H9 (cell line): ENCODE measurements around the gene TSPAN2. TPM values are rescaled to one million over a fixed set of nuclear protein-coding genes. Genes with fewer than 3 reads are reported as not detected.

Source experiments
- DNase-seq: peaks from one replicate; pipeline ENCODE4 v3.0.0-alpha.2; 2017
- H2AFZ ChIP-seq: one replicate; pipeline ENCODE4 v1.6.1; 2013; ENCODE audit warnings: mild to moderate bottlenecking, low read length, control low read depth, moderate library complexity
- H2AK5ac ChIP-seq: 2 replicates; pipeline ENCODE4 v1.6.1; 2013; ENCODE audit warnings: low read length, control low read depth, mixed read lengths; ENCODE audit not compliant: insufficient read length
- H2BK120ac ChIP-seq: one replicate; pipeline ENCODE4 v1.6.1; 2013; ENCODE audit warnings: low read depth, mild to moderate bottlenecking, low read length, control low read depth, inconsistent platforms; ENCODE audit not compliant: poor library complexity, severe bottlenecking
- H2BK12ac ChIP-seq: 2 replicates; pipeline ENCODE4 v1.6.1; 2013; ENCODE audit warnings: low read length, control low read depth, mixed read lengths, low read depth; ENCODE audit not compliant: insufficient read length
- H2BK15ac ChIP-seq: 2 replicates; pipeline ENCODE4 v1.6.1; 2013; ENCODE audit warnings: low read depth, low read length, control low read depth
- H2BK20ac ChIP-seq: one replicate; pipeline ENCODE4 v1.6.1; 2013; ENCODE audit warnings: low read depth, mild to moderate bottlenecking, low read length, control low read depth, inconsistent platforms; ENCODE audit not compliant: poor library complexity, severe bottlenecking
- H2BK5ac ChIP-seq: 2 replicates; pipeline ENCODE4 v1.6.1; 2013; ENCODE audit warnings: low read length, control low read depth, mixed read lengths; ENCODE audit not compliant: insufficient read length
- H3K14ac ChIP-seq: 2 replicates; pipeline ENCODE4 v1.6.1; 2013; ENCODE audit warnings: low read length, control low read depth; ENCODE audit not compliant: insufficient read depth
- H3K18ac ChIP-seq: 2 replicates; pipeline ENCODE4 v1.6.1; 2013; ENCODE audit warnings: low read depth, mild to moderate bottlenecking, mixed read lengths, low read length, control low read depth; ENCODE audit not compliant: insufficient read length
- H3K23ac ChIP-seq: 2 replicates; pipeline ENCODE4 v1.6.1; 2013; ENCODE audit warnings: low read length, control low read depth, mixed read lengths, low read depth; ENCODE audit not compliant: insufficient read length
- H3K23me2 ChIP-seq: 2 replicates; pipeline ENCODE4 v1.6.1; 2013; ENCODE audit warnings: low read depth, mild to moderate bottlenecking, mixed read lengths, low read length, control low read depth; ENCODE audit not compliant: insufficient read length, poor library complexity, severe bottlenecking
- H3K27ac ChIP-seq: 2 replicates; pipeline ENCODE4 v1.5.1; 2013; ENCODE audit warnings: low read length, control low read depth, mixed read lengths, low read depth; ENCODE audit not compliant: insufficient read length
- H3K27me3 ChIP-seq: 2 replicates; pipeline ENCODE4 v1.6.1; 2013; ENCODE audit warnings: low read length, control low read depth, inconsistent platforms; ENCODE audit not compliant: insufficient read depth
- H3K4ac ChIP-seq: 2 replicates; pipeline ENCODE4 v1.6.1; 2013; ENCODE audit warnings: low read depth, mild to moderate bottlenecking, control low read depth, inconsistent platforms, low read length, moderate library complexity
- H3K4me1 ChIP-seq: 2 replicates; pipeline ENCODE4 v1.6.1; 2013; ENCODE audit warnings: low read length, control low read depth, inconsistent platforms; ENCODE audit not compliant: insufficient read depth
- H3K4me2 ChIP-seq: 2 replicates; pipeline ENCODE4 v1.6.1; 2013; ENCODE audit warnings: low read length, control low read depth, mixed read lengths; ENCODE audit not compliant: insufficient read length, insufficient read depth
- H3K56ac ChIP-seq: 2 replicates; pipeline ENCODE4 v1.6.1; 2013; ENCODE audit warnings: low read depth, mild to moderate bottlenecking, mixed read lengths, low read length, control low read depth; ENCODE audit not compliant: insufficient read length
- H3K79me1 ChIP-seq: 2 replicates; pipeline ENCODE4 v1.6.1; 2013; ENCODE audit warnings: low read depth, mild to moderate bottlenecking, moderate library complexity, low read length, control low read depth, inconsistent platforms; ENCODE audit not compliant: insufficient read depth, poor library complexity, severe bottlenecking
- H3K79me2 ChIP-seq: 2 replicates; pipeline ENCODE4 v1.6.1; 2013; ENCODE audit warnings: low read length, control low read depth, inconsistent platforms; ENCODE audit not compliant: insufficient read depth
- H3K9ac ChIP-seq: 2 replicates; pipeline ENCODE4 v1.6.1; 2013; ENCODE audit warnings: low read length, control low read depth, mixed read lengths; ENCODE audit not compliant: insufficient read length; ENCODE audit errors: extremely low read depth
- H3K9me3 ChIP-seq: one replicate; pipeline ENCODE4 v1.6.1; 2013; ENCODE audit warnings: low read depth, low read length, inconsistent platforms; ENCODE audit not compliant: control insufficient read depth
- H3T11ph ChIP-seq: one replicate; pipeline ENCODE4 v1.6.1; 2013; ENCODE audit warnings: mild to moderate bottlenecking, low read length, control low read depth, inconsistent platforms
- H4K20me1 ChIP-seq: one replicate; pipeline ENCODE4 v1.6.1; 2013; ENCODE audit not compliant: control insufficient read depth, insufficient read length, insufficient read depth
- H4K5ac ChIP-seq: 2 replicates; pipeline ENCODE4 v1.6.1; 2013; ENCODE audit warnings: low read depth, mild to moderate bottlenecking, mixed read lengths, low read length, control low read depth; ENCODE audit not compliant: insufficient read length
- H4K8ac ChIP-seq: replicated peaks from 2 replicates; pipeline ENCODE4 v1.6.1; 2013; ENCODE audit warnings: low read length, control low read depth, mixed read lengths, low read depth; ENCODE audit not compliant: insufficient read length
- H4K91ac ChIP-seq: 2 replicates; pipeline ENCODE4 v1.6.1; 2013; ENCODE audit warnings: low read depth, mild to moderate bottlenecking, moderate library complexity, mixed read lengths, low read length, control low read depth; ENCODE audit not compliant: insufficient read length
- H3K27ac Mint-ChIP-seq, 3 experiments: 2 replicates in 2 of 3; 3 replicates in 1 of 3; pipeline ENCODE4 v1.8.0; 2020 to 2021; ENCODE audit warnings: mixed read lengths in 3 of 3, mild to moderate bottlenecking in 1 of 3, moderate library complexity in 1 of 3
- H3K27me3 Mint-ChIP-seq: 2 replicates; pipeline ENCODE4 v1.8.0; 2021; ENCODE audit warnings: low read depth, mild to moderate bottlenecking, moderate library complexity, mixed read lengths
- H3K36me3 Mint-ChIP-seq, 3 experiments: 2 replicates in 2 of 3; 3 replicates in 1 of 3; pipeline ENCODE4 v1.8.0; 2020 to 2021; ENCODE audit warnings: low read depth in 3 of 3, mixed read lengths in 3 of 3; ENCODE audit not compliant: insufficient read depth in 1 of 3
- H3K4me1 Mint-ChIP-seq, 2 experiments: 2 replicates each; pipeline ENCODE4 v1.8.0; 2020; ENCODE audit warnings: mixed read lengths in 2 of 2
- H3K4me3 Mint-ChIP-seq, 2 experiments: 2 replicates in 1 of 2; 3 replicates in 1 of 2; pipeline ENCODE4 v1.8.0; 2020 to 2021; ENCODE audit warnings: mild to moderate bottlenecking in 2 of 2, mixed read lengths in 2 of 2, moderate library complexity in 1 of 2
- H3K9me3 Mint-ChIP-seq, 2 experiments: 2 replicates in 1 of 2; 3 replicates in 1 of 2; pipeline ENCODE4 v1.8.0; 2020; ENCODE audit warnings: mild to moderate bottlenecking in 2 of 2, mixed read lengths in 2 of 2, moderate library complexity in 1 of 2
- WGBS: extraction: QIAGEN DNeasy Blood & Tissue Kit; methylation state at CpG from one replicate; pipeline ENCODE4 v1.1.7; 2013; ENCODE audit warnings: missing lambda C conversion rate, low lambda C conversion rate, mixed read lengths; ENCODE audit not compliant: insufficient read length; ENCODE audit errors: extremely low coverage; 5-methylcytosine and 5-hydroxymethylcytosine counted together
- total RNA-seq: library from RNA; stranded (reverse); gene quantifications from 2 replicates; pipeline ENCODE4 v1.2.1, GENCODE V29; 2021
- TF ChIP-seq, protein P1 (sequence below): fragments of 200-600 bp; sonication (generic); conservative IDR thresholded peaks from 3 replicates; pipeline ENCODE4 v1.8.0; 2021; ENCODE audit warnings: antibody characterized with exemption, mild to moderate bottlenecking

TSPAN2 gene
- total RNA-seq, 1 experiment from 2014 or later = 10.8 TPM

DNA sequence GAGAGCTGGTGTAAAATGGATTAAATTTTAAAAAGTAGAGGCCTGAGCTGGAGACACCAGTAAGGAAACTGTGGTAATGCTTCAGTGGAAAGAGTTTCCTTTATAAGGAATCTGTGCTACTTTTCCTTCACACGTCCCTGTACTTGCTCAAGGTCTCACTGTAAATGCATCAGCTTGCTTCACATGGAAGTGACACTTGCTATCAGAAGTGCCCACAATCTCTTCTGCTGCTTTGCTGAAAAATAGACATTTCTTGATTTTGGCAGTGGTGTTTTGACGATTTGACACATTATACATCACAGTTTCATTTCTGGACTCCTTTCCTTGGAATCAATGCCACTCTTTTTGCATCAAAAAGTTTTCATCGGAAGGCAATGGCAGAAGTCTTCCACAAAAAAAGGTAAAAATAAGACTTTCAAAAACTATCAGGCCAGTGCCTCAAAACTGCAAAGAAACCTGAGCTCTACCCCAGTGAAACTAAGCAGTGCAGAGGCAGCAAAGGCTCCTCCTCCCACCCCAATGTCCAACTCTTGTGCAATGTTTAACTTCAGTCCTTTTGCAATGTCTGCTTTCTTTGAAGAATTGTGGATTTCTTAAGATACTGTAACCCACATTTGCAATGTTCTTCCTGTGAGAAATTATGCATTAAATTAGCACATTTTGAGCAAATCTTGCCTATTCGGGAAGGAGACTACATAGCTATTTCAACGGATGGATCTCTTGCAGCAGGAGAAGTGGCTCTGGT is 18.4 kb upstream of the TSPAN2 start:
- no peak overlapping the region for H4K8ac ChIP-seq
- H3K27me3 ChIP-seq = no peaks in the 10 kb centered on the region
- no peak overlapping the region for H3K4me2 ChIP-seq
- no peak overlapping the region for H3K23ac ChIP-seq
- no peak overlapping the region for H3K27ac Mint-ChIP-seq
- no peak overlapping the region for H2AK5ac ChIP-seq
- no peak overlapping the region for H3T11ph ChIP-seq
- H3K9ac ChIP-seq = no peak overlapping the region
- no peak overlapping the region for H3K4me3 Mint-ChIP-seq
- no peak overlapping the region for H3K56ac ChIP-seq
- peaks cover 3% of the 10 kb centered on the region; the same call in 1 of the 2 replicates for H3K27me3 Mint-ChIP-seq
- no peak overlapping the region for H3K18ac ChIP-seq
- no peak overlapping the region for H3K14ac ChIP-seq
- H2AFZ ChIP-seq = no peak overlapping the region
- no peaks in the 10 kb centered on the region for H4K20me1 ChIP-seq
- H3K4ac ChIP-seq = no peak overlapping the region
- H2BK20ac ChIP-seq = no peak overlapping the region
- H3K79me2 ChIP-seq = no peaks in the 10 kb centered on the region
- no peak overlapping the region for H2BK15ac ChIP-seq
- peaks cover 3 to 6% of the 10 kb centered on the region in 2 experiments; a peak in 3 of 5 replicates for H3K9me3 Mint-ChIP-seq
- H2BK120ac ChIP-seq = no peak overlapping the region
- no peak overlapping the region for H2BK5ac ChIP-seq
- H3K36me3 Mint-ChIP-seq = peaks cover 0 to 4% (median 4%) of the 10 kb centered on the region in 3 experiments; a peak in 4 of 7 replicates
- TF ChIP-seq, protein P1, sequence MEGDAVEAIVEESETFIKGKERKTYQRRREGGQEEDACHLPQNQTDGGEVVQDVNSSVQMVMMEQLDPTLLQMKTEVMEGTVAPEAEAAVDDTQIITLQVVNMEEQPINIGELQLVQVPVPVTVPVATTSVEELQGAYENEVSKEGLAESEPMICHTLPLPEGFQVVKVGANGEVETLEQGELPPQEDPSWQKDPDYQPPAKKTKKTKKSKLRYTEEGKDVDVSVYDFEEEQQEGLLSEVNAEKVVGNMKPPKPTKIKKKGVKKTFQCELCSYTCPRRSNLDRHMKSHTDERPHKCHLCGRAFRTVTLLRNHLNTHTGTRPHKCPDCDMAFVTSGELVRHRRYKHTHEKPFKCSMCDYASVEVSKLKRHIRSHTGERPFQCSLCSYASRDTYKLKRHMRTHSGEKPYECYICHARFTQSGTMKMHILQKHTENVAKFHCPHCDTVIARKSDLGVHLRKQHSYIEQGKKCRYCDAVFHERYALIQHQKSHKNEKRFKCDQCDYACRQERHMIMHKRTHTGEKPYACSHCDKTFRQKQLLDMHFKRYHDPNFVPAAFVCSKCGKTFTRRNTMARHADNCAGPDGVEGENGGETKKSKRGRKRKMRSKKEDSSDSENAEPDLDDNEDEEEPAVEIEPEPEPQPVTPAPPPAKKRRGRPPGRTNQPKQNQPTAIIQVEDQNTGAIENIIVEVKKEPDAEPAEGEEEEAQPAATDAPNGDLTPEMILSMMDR = no peak
- no CpG with 5 or more reads among the region's 5 CpGs for WGBS
- H4K91ac ChIP-seq = no peak overlapping the region
- H3K27ac ChIP-seq = no peak overlapping the region
- no peaks in the 10 kb centered on the region for H3K79me1 ChIP-seq
- H3K4me1 Mint-ChIP-seq = peaks cover 4 to 6% of the 10 kb centered on the region in 2 experiments
- H2BK12ac ChIP-seq = no peak overlapping the region
- H3K23me2 ChIP-seq = no peaks in the 10 kb centered on the region
- H3K4me1 ChIP-seq = no peaks in the 10 kb centered on the region
- DNase-seq = no peak
- H4K5ac ChIP-seq = no peak overlapping the region
- H3K9me3 ChIP-seq = peaks cover 6% of the 10 kb centered on the region
